Liver (tissue), 9 donors: ENCODE data around the gene PTPN14. TPM values are rescaled to one million over a fixed set of nuclear protein-coding genes. Genes with fewer than 3 reads are reported as not detected.

Source experiments
- DNase-seq: peaks from one replicate; pipeline ENCODE4 v3.0.0-alpha.2; 2017; ENCODE audit warnings: low spot score
- H3K27ac ChIP-seq, 2 donors: one replicate each; pipeline ENCODE4 v1.7.0; 2013; ENCODE audit warnings: inconsistent platforms in 2 of 2, low read length in 2 of 2, control low read depth in 1 of 2, low read depth in 1 of 2, mild to moderate bottlenecking in 1 of 2
- H3K27me3 ChIP-seq, 4 donors: one replicate each; pipeline versions ENCODE4 v1.6.1 to v1.7.0; 2013; ENCODE audit warnings: low read length in 3 of 4, inconsistent platforms in 1 of 4, mild to moderate bottlenecking in 1 of 4, moderate library complexity in 1 of 4; ENCODE audit not compliant: control insufficient read depth in 4 of 4, insufficient read depth in 4 of 4
- H3K36me3 ChIP-seq, 4 donors: one replicate each; pipeline versions ENCODE4 v1.6.1 to v1.7.0; 2013; ENCODE audit warnings: low read length in 3 of 4, mild to moderate bottlenecking in 3 of 4, low read depth in 1 of 4, moderate library complexity in 1 of 4; ENCODE audit not compliant: control insufficient read depth in 4 of 4, insufficient read depth in 3 of 4
- H3K4me1 ChIP-seq, 4 donors: one replicate each; pipeline versions ENCODE4 v1.6.1 to v1.7.0; 2013; ENCODE audit warnings: low read length in 3 of 4, mild to moderate bottlenecking in 3 of 4, moderate library complexity in 1 of 4; ENCODE audit not compliant: control insufficient read depth in 4 of 4, insufficient read depth in 4 of 4
- H3K4me3 ChIP-seq, 3 donors: one replicate each; pipeline versions ENCODE4 v1.6.1 to v1.7.0; 2013; ENCODE audit warnings: low read length in 3 of 3, control low read depth in 1 of 3, low read depth in 1 of 3, mild to moderate bottlenecking in 1 of 3
- H3K9ac ChIP-seq, 2 donors: one replicate each; pipeline ENCODE4 v1.7.0; 2013; ENCODE audit warnings: low read length in 2 of 2, mild to moderate bottlenecking in 2 of 2, moderate library complexity in 2 of 2, control low read depth in 1 of 2, low read depth in 1 of 2
- H3K9me3 ChIP-seq, 4 donors: one replicate each; pipeline versions ENCODE4 v1.6.1 to v1.7.0; 2013; ENCODE audit warnings: low read length in 3 of 4; ENCODE audit not compliant: control insufficient read depth in 4 of 4
- ATF3 ChIP-seq: IDR thresholded peaks from 2 replicates; pipeline ENCODE4 v1.6.1; 2016; ENCODE audit warnings: antibody characterized with exemption
- EGR1 ChIP-seq, 2 donors: IDR thresholded peaks; 2 replicates each; pipeline ENCODE4 v1.6.1; 2016 to 2018; ENCODE audit warnings: antibody characterized with exemption in 2 of 2, low read depth in 2 of 2
- FOXA1 ChIP-seq: IDR thresholded peaks from 2 replicates; pipeline ENCODE4 v1.6.1; 2016; ENCODE audit warnings: antibody characterized with exemption
- FOXA2 ChIP-seq: IDR thresholded peaks from 2 replicates; pipeline ENCODE4 v1.6.1; 2016; ENCODE audit warnings: antibody characterized with exemption
- GABPA ChIP-seq, 2 donors: IDR thresholded peaks in 1 of 2; conservative IDR thresholded peaks in 1 of 2; 2 replicates each; pipeline ENCODE4 v1.6.1; 2016; ENCODE audit warnings: antibody characterized with exemption in 2 of 2, mild to moderate bottlenecking in 1 of 2, moderate library complexity in 1 of 2
- HNF4A ChIP-seq, 2 donors: conservative IDR thresholded peaks; 2 replicates each; pipeline ENCODE4 v1.6.1; 2016; ENCODE audit warnings: antibody characterized with exemption in 2 of 2, mild to moderate bottlenecking in 2 of 2
- HNF4G ChIP-seq: IDR thresholded peaks from 2 replicates; pipeline ENCODE4 v1.6.1; 2016; ENCODE audit warnings: antibody characterized with exemption
- JUND ChIP-seq, 2 donors: IDR thresholded peaks; 2 replicates each; pipeline ENCODE4 v1.6.1; 2016; ENCODE audit warnings: antibody characterized with exemption in 2 of 2
- MAX ChIP-seq: IDR thresholded peaks from 2 replicates; pipeline ENCODE4 v1.6.1; 2016; ENCODE audit warnings: antibody characterized with exemption
- NR2F2 ChIP-seq: IDR thresholded peaks from 2 replicates; pipeline ENCODE4 v1.6.1; 2016; ENCODE audit warnings: antibody characterized with exemption
- RAD21 ChIP-seq, 2 donors: IDR thresholded peaks; 2 replicates each; pipeline ENCODE4 v1.6.1; 2016; ENCODE audit warnings: antibody characterized with exemption in 2 of 2, mild to moderate bottlenecking in 2 of 2
- REST ChIP-seq: IDR thresholded peaks from 2 replicates; pipeline ENCODE4 v1.6.1; 2016; ENCODE audit warnings: antibody characterized with exemption, mild to moderate bottlenecking
- RXRA ChIP-seq, 2 donors: IDR thresholded peaks; 2 replicates each; pipeline ENCODE4 v1.6.1; 2017 to 2018; ENCODE audit warnings: antibody characterized with exemption in 2 of 2, mild to moderate bottlenecking in 1 of 2
- SP1 ChIP-seq: IDR thresholded peaks from 2 replicates; pipeline ENCODE4 v1.6.1; 2018; ENCODE audit warnings: antibody characterized with exemption, mild to moderate bottlenecking
- YY1 ChIP-seq: IDR thresholded peaks from 2 replicates; pipeline ENCODE4 v1.6.1; 2016; ENCODE audit warnings: antibody characterized with exemption, mild to moderate bottlenecking
- WGBS: extraction: QIAGEN DNeasy Blood & Tissue Kit; methylation state at CpG from one replicate; pipeline ENCODE4 v1.1.7; 2013; 5-methylcytosine and 5-hydroxymethylcytosine counted together
- polyA plus RNA-seq, 2 donors: library from polyadenylated mRNA; stranded (reverse) in 1 of 2; unstranded in 1 of 2; fragments of 200-250 nt in 1 of 2; fragments of >200 nt in 1 of 2; fragmentation: Nextera tagmentation in 1 of 2; extraction: Ambion mirVana in 1 of 2; gene quantifications; one replicate each; pipeline versions ENCODE4 v1.2.1 to v1.2.3, GENCODE V29; 2013 to 2015
- total RNA-seq, 2 donors: library from RNA; depleted of rRNA; stranded (reverse); fragments of >200 nt; gene quantifications; one replicate each; pipeline ENCODE4 v1.2.3, GENCODE V29; 2014
- TF ChIP-seq, protein P1 (sequence below): fragments of 150-350 bp; IDR thresholded peaks from 2 replicates; pipeline ENCODE4 v1.5.1; 2017; ENCODE audit warnings: improper control_type of control experiment, low read depth, low read length; ENCODE audit not compliant: missing input control
- TF ChIP-seq, protein P2 (sequence below): IDR thresholded peaks from 2 replicates; pipeline ENCODE4 v1.6.1; 2016; ENCODE audit warnings: antibody characterized with exemption
- donor health status: healthy.
- donor health status: healthy.
- donor health status: healthy.
- donor health status: healthy.
- donor health status: healthy.

Gene PTPN14
- total and polyA plus RNA-seq, 4 donors: 0.54 to 3.2 (median 1.5) TPM

GRCh38 chr1:214386333-214386732, 165.1 kb downstream of the PTPN14 start:
- TF ChIP-seq FOXA2 (no peak), YY1 (no peak), RAD21 (IDR thresholded peaks at IDR 0.05) (no peak), FOXA1 (no peak), ATF3 (no peak), SP1 (no peak), JUND (IDR thresholded peaks at IDR 0.05) (no peak), HNF4A (conservative IDR thresholded peaks at IDR 0.05) (no peak), MAX (no peak), GABPA (IDR thresholded peaks at IDR 0.05 in 1 of 2, conservative IDR thresholded peaks at IDR 0.05 in 1 of 2) (no peak), RXRA (IDR thresholded peaks at IDR 0.05) (no peak)
- TF ChIP-seq, protein P1, sequence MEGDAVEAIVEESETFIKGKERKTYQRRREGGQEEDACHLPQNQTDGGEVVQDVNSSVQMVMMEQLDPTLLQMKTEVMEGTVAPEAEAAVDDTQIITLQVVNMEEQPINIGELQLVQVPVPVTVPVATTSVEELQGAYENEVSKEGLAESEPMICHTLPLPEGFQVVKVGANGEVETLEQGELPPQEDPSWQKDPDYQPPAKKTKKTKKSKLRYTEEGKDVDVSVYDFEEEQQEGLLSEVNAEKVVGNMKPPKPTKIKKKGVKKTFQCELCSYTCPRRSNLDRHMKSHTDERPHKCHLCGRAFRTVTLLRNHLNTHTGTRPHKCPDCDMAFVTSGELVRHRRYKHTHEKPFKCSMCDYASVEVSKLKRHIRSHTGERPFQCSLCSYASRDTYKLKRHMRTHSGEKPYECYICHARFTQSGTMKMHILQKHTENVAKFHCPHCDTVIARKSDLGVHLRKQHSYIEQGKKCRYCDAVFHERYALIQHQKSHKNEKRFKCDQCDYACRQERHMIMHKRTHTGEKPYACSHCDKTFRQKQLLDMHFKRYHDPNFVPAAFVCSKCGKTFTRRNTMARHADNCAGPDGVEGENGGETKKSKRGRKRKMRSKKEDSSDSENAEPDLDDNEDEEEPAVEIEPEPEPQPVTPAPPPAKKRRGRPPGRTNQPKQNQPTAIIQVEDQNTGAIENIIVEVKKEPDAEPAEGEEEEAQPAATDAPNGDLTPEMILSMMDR: no peak
- Histone ChIP-seq H3K4me1 (no peaks in the 10 kb centered on the region), H3K4me3 (no peak overlapping the region), H3K27me3 (no peaks in the 10 kb centered on the region), H3K9ac (no peak overlapping the region), H3K36me3 (no peaks in the 10 kb centered on the region), H3K27ac (no peak overlapping the region), H3K9me3 (no peaks in the 10 kb centered on the region)
- 93% methylated on average over 7 of the region's 7 CpGs for WGBS
- DNase-seq: no peak

- Histone ChIP-seq H3K4me3 (no peak overlapping the region), H3K9ac (no peak overlapping the region), H3K9me3 (no peaks in the 10 kb centered on the region), H3K4me1 (no peaks in the 10 kb centered on the region), H3K36me3 (no peaks in the 10 kb centered on the region), H3K27ac (no peak overlapping the region), H3K27me3 (no peaks in the 10 kb centered on the region)
- TF ChIP-seq JUND (IDR thresholded peaks at IDR 0.05): no peak
- TF ChIP-seq, protein P1: no peak
- TF ChIP-seq YY1: no peak
- no peak for TF ChIP-seq FOXA2
- TF ChIP-seq RXRA (IDR thresholded peaks at IDR 0.05): no peak
- no peak for TF ChIP-seq EGR1 (IDR thresholded peaks at IDR 0.05; ENCODE audit: low read depth in 2 of 2)
- 97% methylated on average over 1 of the region's 1 CpG for WGBS
- no peak for DNase-seq
Observed at GRCh38 chr1:214385428-214385827, 166.0 kb downstream of the PTPN14 start.

- Histone ChIP-seq H3K27me3 (no peaks in the 10 kb centered on the region), H3K4me1 (no peaks in the 10 kb centered on the region), H3K27ac (no peak overlapping the region), H3K9me3 (no peaks in the 10 kb centered on the region), H3K4me3 (no peak overlapping the region), H3K9ac (no peak overlapping the region), H3K36me3 (no peaks in the 10 kb centered on the region)
- no peak for DNase-seq
- 97% methylated on average over 18 of the region's 18 CpGs for WGBS
- TF ChIP-seq REST (no peak), FOXA2 (no peak), ATF3 (no peak), HNF4G (no peak), NR2F2 (no peak), EGR1 (IDR thresholded peaks at IDR 0.05; ENCODE audit: low read depth in 2 of 2) (no peak), YY1 (no peak), RXRA (IDR thresholded peaks at IDR 0.05) (no peak)
- TF ChIP-seq, protein P2, sequence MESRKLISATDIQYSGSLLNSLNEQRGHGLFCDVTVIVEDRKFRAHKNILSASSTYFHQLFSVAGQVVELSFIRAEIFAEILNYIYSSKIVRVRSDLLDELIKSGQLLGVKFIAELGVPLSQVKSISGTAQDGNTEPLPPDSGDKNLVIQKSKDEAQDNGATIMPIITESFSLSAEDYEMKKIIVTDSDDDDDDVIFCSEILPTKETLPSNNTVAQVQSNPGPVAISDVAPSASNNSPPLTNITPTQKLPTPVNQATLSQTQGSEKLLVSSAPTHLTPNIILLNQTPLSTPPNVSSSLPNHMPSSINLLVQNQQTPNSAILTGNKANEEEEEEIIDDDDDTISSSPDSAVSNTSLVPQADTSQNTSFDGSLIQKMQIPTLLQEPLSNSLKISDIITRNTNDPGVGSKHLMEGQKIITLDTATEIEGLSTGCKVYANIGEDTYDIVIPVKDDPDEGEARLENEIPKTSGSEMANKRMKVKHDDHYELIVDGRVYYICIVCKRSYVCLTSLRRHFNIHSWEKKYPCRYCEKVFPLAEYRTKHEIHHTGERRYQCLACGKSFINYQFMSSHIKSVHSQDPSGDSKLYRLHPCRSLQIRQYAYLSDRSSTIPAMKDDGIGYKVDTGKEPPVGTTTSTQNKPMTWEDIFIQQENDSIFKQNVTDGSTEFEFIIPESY: no peak
Observed at GRCh38 chr1:214384373-214385079, 166.9 kb downstream of the PTPN14 start.
